Thyroid gland (tissue), 4 donors: ENCODE results near the gene IFITM10. TPM values are rescaled to one million over a fixed set of nuclear protein-coding genes. Genes with fewer than 3 reads are reported as not detected.

Experiments used
- DNase-seq, 2 donors: peaks; one replicate each; pipeline ENCODE4 v3.0.0-alpha.2; 2019
- H3K27ac ChIP-seq, 3 donors: fragments of 200-600 bp; sonication (generic); 1 replicate in 2 of 3; 2 replicates in 1 of 3; pipeline ENCODE4 v1.5.1; 2016 to 2019; ENCODE audit warnings: mild to moderate bottlenecking in 1 of 3, moderate library complexity in 1 of 3
- H3K27me3 ChIP-seq: fragments of 200-600 bp; sonication (generic); one replicate; pipeline ENCODE4 v1.5.1; 2019
- H3K36me3 ChIP-seq, 2 donors: fragments of 200-600 bp; sonication (generic); one replicate each; pipeline ENCODE4 v1.5.1; 2016 to 2019
- H3K4me1 ChIP-seq, 2 donors: fragments of 200-600 bp; sonication (generic); one replicate each; pipeline ENCODE4 v1.5.1; 2017 to 2019
- H3K4me3 ChIP-seq, 3 donors: fragments of 200-600 bp; sonication (generic); replicated peaks in 1 of 3; 1 replicate in 2 of 3; 2 replicates in 1 of 3; pipeline ENCODE4 v1.5.1; 2016; ENCODE audit warnings: mild to moderate bottlenecking in 1 of 3
- H3K9me3 ChIP-seq: fragments of 200-600 bp; sonication (generic); one replicate; pipeline ENCODE4 v1.5.1; 2017
- CTCF ChIP-seq, 6 experiments: fragments of 200-600 bp in 3 of 6; fragments of 450-650 bp in 3 of 6; sonication (generic) in 3 of 6; IDR thresholded peaks; one replicate each; pipeline ENCODE4 v1.5.1; 2016 to 2019; ENCODE audit warnings: antibody characterized with exemption in 6 of 6, mild to moderate bottlenecking in 2 of 6, inconsistent platforms in 1 of 6, moderate library complexity in 1 of 6
- POLR2A ChIP-seq, 2 donors: fragments of 450-650 bp; IDR thresholded peaks; one replicate each; pipeline ENCODE4 v1.6.1; 2017; ENCODE audit warnings: antibody characterized with exemption in 2 of 2, mild to moderate bottlenecking in 2 of 2, moderate library complexity in 1 of 2
- WGBS, 2 donors: methylation state at CpG; one replicate each; pipeline ENCODE4 v1.1.5; 2017; 5-methylcytosine and 5-hydroxymethylcytosine counted together
- intact Hi-C: fragments of 100-400 bp; cut with DNase I; formaldehyde crosslinking; loops from one replicate; pipeline ENCODE4 v1.15.1; 2023
- total RNA-seq, 4 donors: library from RNA; depleted of rRNA; stranded (reverse); fragments of >200 nt; gene quantifications; one replicate each; pipeline ENCODE4 v1.2.3, GENCODE V29; 2016

The IFITM10 gene
- total RNA-seq, 4 donors from 2014 or later = 0.22 to 126 (median 1.5) TPM; not detected in 1

GRCh38 chr11:1750840-1751530, 590 bp upstream of the IFITM10 start:
- DNase-seq = no peak

GRCh38 chr11:1749395-1750351, 722 bp downstream of the IFITM10 start:
- Histone ChIP-seq H3K36me3 (peaks cover 14 to 21% of the 10 kb centered on the region in 2 donors), H3K27ac (no peak overlapping the region), H3K27me3 (no peaks in the 10 kb centered on the region), H3K4me1 (peaks cover 0 to 22% of the 10 kb centered on the region in 2 donors), H3K9me3 (no peaks in the 10 kb centered on the region), H3K4me3 (no peak overlapping the region)
- DNase-seq = no peak
- intact Hi-C loops = no loop called here
- 25 to 26% methylated on average over 17 to 21 of the region's 25 CpGs for WGBS, 2 donors
- no peak for TF ChIP-seq POLR2A (IDR thresholded peaks at IDR 0.05)
- no peak for TF ChIP-seq CTCF (IDR thresholded peaks at IDR 0.05)

More at GRCh38 chr11:1750840-1751530, 590 bp upstream of the IFITM10 start:
- Histone ChIP-seq H3K36me3 (peaks cover 26 to 29% of the 10 kb centered on the region in 2 donors), H3K4me1 (peaks cover 0 to 22% of the 10 kb centered on the region in 2 donors), H3K9me3 (no peaks in the 10 kb centered on the region), H3K27me3 (no peaks in the 10 kb centered on the region), H3K27ac (no peak overlapping the region), H3K4me3 (no peak overlapping the region)
- TF ChIP-seq CTCF (IDR thresholded peaks at IDR 0.05) (no peak), POLR2A (IDR thresholded peaks at IDR 0.05) (no peak)
- intact Hi-C loops = no loop called here
- 65 to 73% methylated on average over 6 to 9 of the region's 14 CpGs for WGBS, 2 donors

- Histone ChIP-seq H3K27ac (no peak overlapping the region), H3K27me3 (no peaks in the 10 kb centered on the region), H3K9me3 (no peaks in the 10 kb centered on the region), H3K36me3 (peaks cover 9 to 15% of the 10 kb centered on the region in 2 donors), H3K4me1 (peaks cover 0 to 22% of the 10 kb centered on the region in 2 donors), H3K4me3 (no peak overlapping the region)
- TF ChIP-seq POLR2A (IDR thresholded peaks at IDR 0.05) (no peak), CTCF (IDR thresholded peaks at IDR 0.05) (no peak)
- 0 to 7% methylated on average over 1 to 5 of the region's 84 CpGs for WGBS, 2 donors
- no peak for DNase-seq
- intact Hi-C loops = no loop called here
These were observed 1.6 kb downstream of the IFITM10 start for GRCh38 chr11:1748636-1749394.

- intact Hi-C loops = no loop called here
- DNase-seq = no peak
- H3K4me3 ChIP-seq = no peak overlapping the region
- no peaks in the 10 kb centered on the region for H3K9me3 ChIP-seq
- peaks cover 0 to 22% of the 10 kb centered on the region in 2 donors for H3K4me1 ChIP-seq
- no peak overlapping the region for H3K27ac ChIP-seq
- peaks cover 1 to 7% of the 10 kb centered on the region in 2 donors for H3K36me3 ChIP-seq
- 49 to 55% methylated on average over 36 to 46 of the region's 72 CpGs for WGBS, 2 donors
- TF ChIP-seq POLR2A (IDR thresholded peaks at IDR 0.05) = no peak
- TF ChIP-seq CTCF (IDR thresholded peaks at IDR 0.05) = no peak
- H3K27me3 ChIP-seq = no peaks in the 10 kb centered on the region
These were observed 2.4 kb downstream of the IFITM10 start for GRCh38 chr11:1747753-1748635.
